ENCODE data around the gene TRABD.

The TRABD gene

GRCh38 chr22:50219800-50220602, 34.3 kb downstream of the TRABD start:
- DNase-seq (ENCODE audit: low read depth): no peak

- DNase-seq (ENCODE audit: low read depth): no peak
Observed at GRCh38 chr22:50220603-50221409, 35.1 kb downstream of the TRABD start.

DNA sequence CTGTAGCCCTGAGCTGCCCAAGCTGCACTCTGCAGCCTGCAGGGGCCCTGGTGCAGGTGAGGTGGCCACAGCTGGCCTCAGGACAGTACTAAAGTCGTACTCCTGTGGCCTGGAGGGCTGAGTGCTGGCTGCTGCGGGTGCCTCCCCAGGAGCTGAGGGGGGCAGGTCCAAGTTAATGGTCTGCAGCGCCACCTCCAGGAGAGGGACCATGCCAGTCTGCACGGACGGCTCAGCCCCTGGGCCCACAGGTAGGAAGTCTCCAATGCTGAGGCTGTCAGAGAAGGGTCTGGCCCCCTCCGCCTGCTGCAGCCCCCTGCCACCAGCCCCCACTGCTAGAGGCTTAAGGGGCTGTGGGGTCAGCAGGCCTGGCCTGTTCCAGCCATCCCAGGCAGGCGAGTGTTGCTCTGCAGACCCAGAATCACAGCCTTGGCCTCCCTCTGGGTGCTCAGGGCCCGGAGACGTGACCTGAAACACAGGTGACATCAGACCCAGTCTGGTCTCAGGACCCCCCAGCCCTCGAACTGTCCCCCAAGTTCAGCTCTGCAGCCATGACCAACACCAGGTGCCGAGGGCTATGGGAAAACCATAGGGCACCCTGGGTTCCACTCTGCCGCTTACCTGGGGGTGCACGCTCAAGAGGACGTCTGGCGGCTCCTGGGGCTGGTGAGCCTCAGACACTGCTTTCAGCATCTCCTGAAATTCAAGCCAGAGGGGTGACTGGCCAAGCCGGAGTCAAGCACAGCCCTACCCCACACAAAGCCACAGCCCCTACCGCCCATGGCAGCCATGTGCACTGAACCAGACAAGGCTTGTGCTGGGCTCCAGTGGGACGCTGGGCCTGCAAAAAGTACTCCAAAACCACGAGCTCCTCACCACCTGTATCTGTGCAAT, 35.9 kb downstream of the TRABD start:
- DNase-seq (ENCODE audit: low read depth): no peak

DNA sequence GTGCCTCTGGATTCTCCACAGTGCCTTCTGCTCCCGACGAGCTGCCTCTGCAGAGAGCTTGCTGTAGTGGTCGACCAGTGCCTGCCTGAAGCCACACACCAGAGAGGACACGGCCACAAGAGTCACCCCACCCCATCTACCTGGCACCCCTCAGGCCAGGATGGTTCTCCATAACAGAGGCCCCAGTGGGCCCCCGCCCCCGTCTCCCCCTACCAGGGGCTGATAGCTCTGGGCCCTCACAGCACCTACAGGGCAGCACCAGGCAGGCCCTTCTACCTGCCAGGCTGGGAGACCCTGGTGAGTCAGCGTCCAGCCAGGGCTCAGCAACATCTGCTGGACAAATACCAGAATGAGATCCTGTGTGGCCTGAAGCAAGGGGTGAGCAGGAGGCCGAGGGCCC, 36.8 kb downstream of the TRABD start:
- DNase-seq (ENCODE audit: low read depth): no peak

GRCh38 chr22:50224071-50224470, 38.4 kb downstream of the TRABD start:
- DNase-seq (ENCODE audit: low read depth): no peak

DNA sequence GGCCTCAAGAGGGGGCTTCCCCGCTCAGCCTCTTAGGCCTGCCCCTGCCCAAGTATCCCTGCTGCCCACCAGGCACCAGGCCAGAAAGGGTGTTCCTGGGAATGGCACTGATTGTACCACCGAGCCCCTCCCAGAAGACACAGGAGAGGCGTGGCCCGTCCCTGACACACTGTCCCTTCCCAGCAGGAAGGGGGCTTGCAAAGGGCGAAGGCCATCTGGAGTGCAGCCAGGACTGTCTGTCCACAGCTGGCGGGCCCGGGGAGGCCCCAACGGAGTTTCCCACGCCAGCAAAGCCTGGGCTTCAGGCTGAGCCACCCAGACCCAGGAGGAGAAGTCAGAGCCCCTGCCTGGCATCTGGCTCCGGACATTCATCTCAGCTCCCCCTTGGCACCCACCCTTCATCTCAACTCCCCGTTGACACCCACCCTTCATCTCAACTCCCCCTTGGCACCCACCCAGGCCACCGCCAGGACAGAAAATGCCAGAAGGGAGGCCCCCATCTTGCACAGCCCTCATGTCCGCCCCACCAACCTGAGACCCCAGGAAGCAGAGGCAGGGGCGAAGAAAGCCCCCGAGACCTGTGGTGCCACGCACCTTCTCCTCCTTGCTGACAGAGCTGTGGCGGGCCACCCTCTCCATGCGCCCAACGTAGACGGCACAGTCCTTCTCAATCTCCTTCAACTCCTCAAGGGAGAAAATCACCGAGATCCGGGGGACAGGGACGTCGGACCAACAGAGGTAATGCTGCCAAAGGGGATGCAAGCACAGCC, 39.7 kb downstream of the TRABD start:
- no peak for DNase-seq (ENCODE audit: low read depth)

- no peak for DNase-seq (ENCODE audit: low read depth)
Observed at GRCh38 chr22:50226063-50226874, 40.6 kb downstream of the TRABD start.

- no peak for DNase-seq (ENCODE audit: low read depth)
Observed at GRCh38 chr22:50226875-50227165, 41.1 kb downstream of the TRABD start.

DNA sequence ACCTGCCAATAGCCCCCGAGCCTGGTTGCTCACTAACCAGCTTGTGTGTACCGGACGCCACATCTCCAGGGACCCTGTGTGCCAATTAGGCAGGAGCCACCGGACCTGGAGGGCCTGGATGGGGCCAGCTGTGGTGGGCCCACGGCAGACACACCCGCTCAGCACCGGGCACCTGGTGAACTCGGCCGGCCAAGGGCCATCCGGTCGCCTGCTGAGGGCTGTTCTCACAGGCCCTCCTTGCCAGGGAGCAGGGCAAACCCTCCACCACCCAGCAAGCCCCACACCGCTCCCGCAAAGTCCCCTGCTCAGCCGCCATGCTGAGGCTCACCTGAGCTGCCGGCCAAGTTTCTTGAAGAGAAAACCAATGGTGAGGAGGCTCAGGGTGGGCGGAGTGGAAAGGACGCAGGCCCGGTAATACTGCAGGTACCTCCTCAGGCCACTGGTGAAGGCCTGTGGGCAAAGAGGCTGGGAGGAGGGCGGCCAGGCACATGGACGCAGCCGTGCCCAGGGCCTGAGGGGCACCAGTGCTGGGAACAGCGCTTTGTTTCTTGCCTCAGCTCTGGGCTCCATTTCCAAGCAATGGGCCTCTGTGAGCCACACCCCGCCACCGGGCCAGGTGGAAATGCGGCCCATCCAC, 42.0 kb downstream of the TRABD start:
- DNase-seq (ENCODE audit: low read depth): no peak

GRCh38 chr22:50228366-50228765, 42.7 kb downstream of the TRABD start:
- DNase-seq (ENCODE audit: low read depth): no peak

GRCh38 chr22:50229370-50229769, 43.7 kb downstream of the TRABD start:
- DNase-seq (ENCODE audit: low read depth): no peak

DNA sequence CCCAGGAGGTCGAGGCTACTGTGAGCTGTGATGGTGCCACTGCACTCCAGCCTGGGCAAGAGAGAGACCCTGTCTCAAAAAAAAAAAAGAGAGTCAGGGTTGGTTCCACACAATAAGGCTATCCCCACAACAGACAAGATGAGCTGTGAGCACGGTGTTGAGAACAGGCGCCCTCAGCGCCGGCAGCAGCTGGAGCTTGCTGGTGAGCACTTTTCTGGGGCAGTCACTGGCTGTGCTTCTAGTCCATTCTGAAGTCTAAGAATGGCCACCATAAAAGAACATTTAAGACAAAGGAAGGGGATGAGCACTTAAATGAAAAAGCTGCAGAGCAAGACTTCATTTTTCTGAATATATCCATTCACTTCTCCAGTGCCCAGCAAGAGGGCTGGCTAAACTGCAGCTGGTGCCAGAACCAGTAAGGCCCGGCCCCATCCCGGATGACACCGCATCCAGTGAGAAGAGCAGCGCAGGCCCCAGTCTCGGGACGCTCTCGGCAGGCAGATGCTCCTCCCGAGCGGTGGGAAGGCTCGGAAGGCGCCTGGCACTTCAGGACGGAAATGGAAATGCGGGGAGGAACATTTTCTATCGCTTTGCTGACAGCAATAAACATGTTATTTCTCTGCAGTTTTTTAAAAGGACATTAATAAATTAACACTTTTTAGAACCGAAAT, 46.9 kb downstream of the TRABD start:
- no peak for DNase-seq (ENCODE audit: low read depth)

- no peak for DNase-seq (ENCODE audit: low read depth)
Observed at GRCh38 chr22:50233223-50233622, 47.5 kb downstream of the TRABD start.

DNA sequence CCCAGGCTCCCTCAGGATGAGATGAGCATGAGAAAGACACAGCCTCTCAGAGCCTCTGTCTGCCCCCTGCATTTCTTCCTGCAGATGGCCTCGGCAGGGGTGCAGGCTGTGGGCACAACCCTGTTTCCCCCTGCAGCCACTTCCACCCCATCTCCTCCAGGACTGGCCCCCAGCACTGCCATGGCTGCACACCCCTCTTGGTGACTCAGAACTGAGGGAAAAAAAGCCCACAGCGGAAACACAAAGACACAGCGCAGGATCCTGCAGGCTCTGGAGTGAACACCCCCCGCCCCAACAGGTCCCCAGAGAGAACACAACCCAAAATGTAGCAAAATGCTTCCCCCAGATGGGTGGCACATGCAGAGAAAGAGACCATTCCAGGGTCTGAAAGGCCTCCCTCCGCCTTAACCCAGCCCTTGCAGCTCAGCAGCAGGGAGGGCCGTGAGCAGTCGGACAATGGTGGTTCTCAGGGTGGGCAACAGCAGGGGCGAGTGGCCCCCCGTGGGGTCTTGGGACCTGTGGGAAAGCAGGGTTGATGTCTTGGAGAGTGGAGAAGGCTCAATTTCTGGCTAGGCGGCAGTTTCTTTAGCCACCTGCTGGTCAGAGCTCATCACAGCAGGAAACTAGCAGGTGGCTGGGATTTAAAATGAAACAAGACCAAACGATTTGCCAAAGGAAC, 51.2 kb downstream of the TRABD start:
- no peak for DNase-seq (ENCODE audit: low read depth)

- DNase-seq (ENCODE audit: low read depth): no peak
Observed at GRCh38 chr22:50238755-50239154, 53.0 kb downstream of the TRABD start.

GRCh38 chr22:50242406-50242949, 56.8 kb downstream of the TRABD start:
- DNase-seq (ENCODE audit: low read depth): no peak

- DNase-seq (ENCODE audit: low read depth): no peak
Observed at GRCh38 chr22:50243685-50244419, 58.1 kb downstream of the TRABD start.
